ENCODE data around the gene MBOAT1.

DNA sequence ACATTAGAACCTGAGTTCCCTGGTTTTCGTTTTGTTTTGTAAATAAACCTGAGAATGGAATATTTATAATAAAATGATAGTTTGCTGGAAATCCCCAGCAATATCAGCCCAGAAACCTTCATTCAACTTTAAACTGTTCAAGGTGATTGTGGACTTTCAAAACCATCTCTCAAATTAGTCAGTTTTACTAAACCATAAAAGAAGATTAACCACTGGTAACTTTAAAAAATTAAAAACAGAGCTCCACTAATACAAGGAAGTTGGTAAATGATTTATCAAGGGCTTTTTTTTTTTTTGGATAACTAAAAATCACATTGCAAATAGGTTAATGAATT is 10.0 kb downstream of the MBOAT1 start:
- TF ChIP-seq, protein P1, sequence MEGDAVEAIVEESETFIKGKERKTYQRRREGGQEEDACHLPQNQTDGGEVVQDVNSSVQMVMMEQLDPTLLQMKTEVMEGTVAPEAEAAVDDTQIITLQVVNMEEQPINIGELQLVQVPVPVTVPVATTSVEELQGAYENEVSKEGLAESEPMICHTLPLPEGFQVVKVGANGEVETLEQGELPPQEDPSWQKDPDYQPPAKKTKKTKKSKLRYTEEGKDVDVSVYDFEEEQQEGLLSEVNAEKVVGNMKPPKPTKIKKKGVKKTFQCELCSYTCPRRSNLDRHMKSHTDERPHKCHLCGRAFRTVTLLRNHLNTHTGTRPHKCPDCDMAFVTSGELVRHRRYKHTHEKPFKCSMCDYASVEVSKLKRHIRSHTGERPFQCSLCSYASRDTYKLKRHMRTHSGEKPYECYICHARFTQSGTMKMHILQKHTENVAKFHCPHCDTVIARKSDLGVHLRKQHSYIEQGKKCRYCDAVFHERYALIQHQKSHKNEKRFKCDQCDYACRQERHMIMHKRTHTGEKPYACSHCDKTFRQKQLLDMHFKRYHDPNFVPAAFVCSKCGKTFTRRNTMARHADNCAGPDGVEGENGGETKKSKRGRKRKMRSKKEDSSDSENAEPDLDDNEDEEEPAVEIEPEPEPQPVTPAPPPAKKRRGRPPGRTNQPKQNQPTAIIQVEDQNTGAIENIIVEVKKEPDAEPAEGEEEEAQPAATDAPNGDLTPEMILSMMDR (IDR thresholded peaks at IDR 0.05) = no peak
- TF ChIP-seq, protein P2, sequence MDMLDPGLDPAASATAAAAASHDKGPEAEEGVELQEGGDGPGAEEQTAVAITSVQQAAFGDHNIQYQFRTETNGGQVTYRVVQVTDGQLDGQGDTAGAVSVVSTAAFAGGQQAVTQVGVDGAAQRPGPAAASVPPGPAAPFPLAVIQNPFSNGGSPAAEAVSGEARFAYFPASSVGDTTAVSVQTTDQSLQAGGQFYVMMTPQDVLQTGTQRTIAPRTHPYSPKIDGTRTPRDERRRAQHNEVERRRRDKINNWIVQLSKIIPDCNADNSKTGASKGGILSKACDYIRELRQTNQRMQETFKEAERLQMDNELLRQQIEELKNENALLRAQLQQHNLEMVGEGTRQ (IDR thresholded peaks at IDR 0.05) = no peak
- TF ChIP-seq CEBPB (IDR thresholded peaks at IDR 0.05) = no peak
- TF ChIP-seq, protein P3, sequence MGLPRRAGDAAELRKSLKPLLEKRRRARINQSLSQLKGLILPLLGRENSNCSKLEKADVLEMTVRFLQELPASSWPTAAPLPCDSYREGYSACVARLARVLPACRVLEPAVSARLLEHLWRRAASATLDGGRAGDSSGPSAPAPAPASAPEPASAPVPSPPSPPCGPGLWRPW (IDR thresholded peaks at IDR 0.05) = no peak
- no peak for TF ChIP-seq POLR2A (IDR thresholded peaks at IDR 0.05; ENCODE audit: low read length)
- TF ChIP-seq CHD2 (IDR thresholded peaks at IDR 0.05; ENCODE audit: low read length, partially characterized antibody) = no peak
- no peak for TF ChIP-seq EP300 (IDR thresholded peaks at IDR 0.05)
- TF ChIP-seq CHD4 (IDR thresholded peaks at IDR 0.05; ENCODE audit: borderline replicate concordance) = no peak
- TF ChIP-seq BHLHE40 (IDR thresholded peaks at IDR 0.05; ENCODE audit: low read depth, low read length) = no peak

All from A549 (cell line).